ENCODE results near the gene OPRM1. TPM values are rescaled to one million over a fixed set of nuclear protein-coding genes. Genes with fewer than 3 reads are reported as not detected.

The OPRM1 gene
- total RNA-seq, 1 experiment from 2014 or later: not detected

DNA sequence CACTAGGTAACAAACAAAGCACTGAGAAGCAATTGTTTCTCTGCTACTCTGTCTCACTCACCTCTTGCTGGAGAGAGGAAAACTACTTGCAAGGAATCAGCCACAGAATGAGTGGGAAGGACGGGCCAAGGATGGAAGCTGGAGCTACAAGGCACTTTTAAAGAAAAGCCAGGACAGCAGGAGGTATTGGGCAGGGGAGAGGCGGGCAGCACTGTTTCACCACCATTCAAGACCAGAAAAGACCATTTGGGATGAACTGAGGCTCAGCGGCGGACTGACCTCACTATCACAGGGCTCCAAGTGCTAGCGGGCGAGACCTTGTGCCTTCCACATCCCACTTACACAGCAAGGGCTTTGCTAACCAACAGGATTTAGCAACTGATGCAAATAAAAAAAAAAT is 180.2 kb downstream of the OPRM1 start:
- intact Hi-C loops (cut with micrococcal nuclease; ENCODE audit: unreplicated experiment): no loop called here
- peaks cover 6% of the 10 kb centered on the region for H3K27me3 Mint-ChIP-seq (ENCODE audit: insufficient read depth, unreplicated experiment)
- TF ChIP-seq, protein P1, sequence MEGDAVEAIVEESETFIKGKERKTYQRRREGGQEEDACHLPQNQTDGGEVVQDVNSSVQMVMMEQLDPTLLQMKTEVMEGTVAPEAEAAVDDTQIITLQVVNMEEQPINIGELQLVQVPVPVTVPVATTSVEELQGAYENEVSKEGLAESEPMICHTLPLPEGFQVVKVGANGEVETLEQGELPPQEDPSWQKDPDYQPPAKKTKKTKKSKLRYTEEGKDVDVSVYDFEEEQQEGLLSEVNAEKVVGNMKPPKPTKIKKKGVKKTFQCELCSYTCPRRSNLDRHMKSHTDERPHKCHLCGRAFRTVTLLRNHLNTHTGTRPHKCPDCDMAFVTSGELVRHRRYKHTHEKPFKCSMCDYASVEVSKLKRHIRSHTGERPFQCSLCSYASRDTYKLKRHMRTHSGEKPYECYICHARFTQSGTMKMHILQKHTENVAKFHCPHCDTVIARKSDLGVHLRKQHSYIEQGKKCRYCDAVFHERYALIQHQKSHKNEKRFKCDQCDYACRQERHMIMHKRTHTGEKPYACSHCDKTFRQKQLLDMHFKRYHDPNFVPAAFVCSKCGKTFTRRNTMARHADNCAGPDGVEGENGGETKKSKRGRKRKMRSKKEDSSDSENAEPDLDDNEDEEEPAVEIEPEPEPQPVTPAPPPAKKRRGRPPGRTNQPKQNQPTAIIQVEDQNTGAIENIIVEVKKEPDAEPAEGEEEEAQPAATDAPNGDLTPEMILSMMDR (IDR thresholded peaks at IDR 0.05; ENCODE audit: insufficient read depth in 1 of 2, low read depth in 1 of 2, low read length in 1 of 2, severe bottlenecking in 1 of 2, unreplicated experiment in 1 of 2): no peak
- Histone ChIP-seq H3K9me3 (no peaks in the 10 kb centered on the region), H3K4me3 (ENCODE audit: low read depth, low read length) (no peak overlapping the region), H3K36me3 (ENCODE audit: control insufficient read depth, insufficient read depth, low read length) (no peaks in the 10 kb centered on the region), H3K27me3 (replicated peaks; ENCODE audit: control insufficient read depth, insufficient read depth, low read length) (no peaks in the 10 kb centered on the region), H3K4me1 (no peaks in the 10 kb centered on the region)
- no peaks in the 10 kb centered on the region for H3K9me3 Mint-ChIP-seq (ENCODE audit: unreplicated experiment)
- no peak overlapping the region for H3K4me3 Mint-ChIP-seq (ENCODE audit: unreplicated experiment)
- no peak for DNase-seq
- no peaks in the 10 kb centered on the region for H3K36me3 Mint-ChIP-seq (ENCODE audit: insufficient read depth, unreplicated experiment)
- BruUV-seq (replicated peaks): no TSS peak
- POLR2A ChIA-PET: no interaction called here
- CTCF ChIA-PET: no interaction called here
- no peaks in the 10 kb centered on the region for H3K4me1 Mint-ChIP-seq (ENCODE audit: low read depth, unreplicated experiment)
- H3K27ac Mint-ChIP-seq (ENCODE audit: unreplicated experiment): no peak overlapping the region

GRCh38 chr6:154222716-154223115 is 183.7 kb downstream of the OPRM1 start:
- no peaks in the 10 kb centered on the region for H3K36me3 Mint-ChIP-seq (ENCODE audit: insufficient read depth, unreplicated experiment)
- DNase-seq: no peak
- H3K9me3 Mint-ChIP-seq (ENCODE audit: unreplicated experiment): no peaks in the 10 kb centered on the region
- Histone ChIP-seq H3K9me3 (no peaks in the 10 kb centered on the region), H3K27me3 (replicated peaks; ENCODE audit: control insufficient read depth, insufficient read depth, low read length) (no peaks in the 10 kb centered on the region), H3K4me1 (no peaks in the 10 kb centered on the region), H3K4me3 (ENCODE audit: low read depth, low read length) (no peak overlapping the region), H3K36me3 (ENCODE audit: control insufficient read depth, insufficient read depth, low read length) (no peaks in the 10 kb centered on the region)
- TF ChIP-seq, protein P1 (IDR thresholded peaks at IDR 0.05; ENCODE audit: insufficient read depth in 1 of 2, low read depth in 1 of 2, low read length in 1 of 2, severe bottlenecking in 1 of 2, unreplicated experiment in 1 of 2): no peak
- POLR2A ChIA-PET: no interaction called here
- H3K27ac Mint-ChIP-seq (ENCODE audit: unreplicated experiment): no peak overlapping the region
- CTCF ChIA-PET: no interaction called here
- intact Hi-C loops (cut with micrococcal nuclease; ENCODE audit: unreplicated experiment): no loop called here
- no peaks in the 10 kb centered on the region for H3K4me1 Mint-ChIP-seq (ENCODE audit: low read depth, unreplicated experiment)
- no TSS peak for BruUV-seq (replicated peaks)
- no peak overlapping the region for H3K4me3 Mint-ChIP-seq (ENCODE audit: unreplicated experiment)
- peaks cover 9% of the 10 kb centered on the region for H3K27me3 Mint-ChIP-seq (ENCODE audit: insufficient read depth, unreplicated experiment)

DNA sequence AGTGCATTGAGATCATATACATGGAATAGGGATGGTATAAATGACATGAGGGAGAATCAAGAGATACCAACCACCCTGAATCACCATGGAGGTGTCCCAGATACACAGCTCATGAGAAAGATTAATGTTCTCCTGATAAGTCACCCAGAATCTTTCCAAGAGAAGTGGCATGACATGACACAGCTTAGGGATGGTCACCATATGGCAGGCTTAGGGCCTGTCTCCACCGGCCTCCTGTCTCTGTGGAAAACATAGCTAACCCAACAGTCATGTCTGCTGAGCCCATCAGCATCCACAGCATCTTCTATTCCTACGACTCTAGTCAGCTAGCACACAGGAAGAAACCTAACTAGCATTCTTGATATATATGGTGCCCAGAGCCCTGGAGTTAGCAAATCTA is 184.3 kb downstream of the OPRM1 start:
- POLR2A ChIA-PET: no interaction called here
- CTCF ChIA-PET: no interaction called here
- H3K27me3 ChIP-seq (replicated peaks; ENCODE audit: control insufficient read depth, insufficient read depth, low read length): no peaks in the 10 kb centered on the region
- H3K4me1 Mint-ChIP-seq (ENCODE audit: low read depth, unreplicated experiment): no peaks in the 10 kb centered on the region
- TF ChIP-seq, protein P1 (IDR thresholded peaks at IDR 0.05; ENCODE audit: insufficient read depth in 1 of 2, low read depth in 1 of 2, low read length in 1 of 2, severe bottlenecking in 1 of 2, unreplicated experiment in 1 of 2): no peak
- H3K36me3 ChIP-seq (ENCODE audit: control insufficient read depth, insufficient read depth, low read length): no peaks in the 10 kb centered on the region
- H3K9me3 ChIP-seq: no peaks in the 10 kb centered on the region
- H3K36me3 Mint-ChIP-seq (ENCODE audit: insufficient read depth, unreplicated experiment): no peaks in the 10 kb centered on the region
- no peaks in the 10 kb centered on the region for H3K9me3 Mint-ChIP-seq (ENCODE audit: unreplicated experiment)
- no peak overlapping the region for H3K4me3 ChIP-seq (ENCODE audit: low read depth, low read length)
- no peak overlapping the region for H3K27ac Mint-ChIP-seq (ENCODE audit: unreplicated experiment)
- no peak for DNase-seq
- no peak overlapping the region for H3K4me3 Mint-ChIP-seq (ENCODE audit: unreplicated experiment)
- H3K27me3 Mint-ChIP-seq (ENCODE audit: insufficient read depth, unreplicated experiment): peaks cover 9% of the 10 kb centered on the region
- intact Hi-C loops (cut with micrococcal nuclease; ENCODE audit: unreplicated experiment): no loop called here
- H3K4me1 ChIP-seq: no peaks in the 10 kb centered on the region
- no TSS peak for BruUV-seq (replicated peaks)

All from Caco-2 (cell line).